SK-MEL-5 (cell line): ENCODE data around the gene SHH. TPM values are rescaled to one million over a fixed set of nuclear protein-coding genes. Genes with fewer than 3 reads are reported as not detected.

Source experiments
- DNase-seq: peaks from one replicate; pipeline ENCODE4 v3.0.0-alpha.2; 2016; ENCODE audit warnings: low read depth, low spot score
- in situ Hi-C: cut with HindIII; loops from 2 replicates; pipeline ENCODE4 v1.10.0; 2016; ENCODE audit warnings: low sequenced_read_pairs, high pct_unique_total_duplicates, low pct_unique_long_range_greater_than_20kb
- total RNA-seq: library from RNA; depleted of rRNA; stranded (reverse); fragments of >200 nt; shearing (Covaris generic); gene quantifications from 2 replicates; pipeline ENCODE4 v1.2.3, GENCODE V29; 2014

SHH gene
- total RNA-seq, 1 experiment from 2014 or later, result 0.08 TPM

DNA sequence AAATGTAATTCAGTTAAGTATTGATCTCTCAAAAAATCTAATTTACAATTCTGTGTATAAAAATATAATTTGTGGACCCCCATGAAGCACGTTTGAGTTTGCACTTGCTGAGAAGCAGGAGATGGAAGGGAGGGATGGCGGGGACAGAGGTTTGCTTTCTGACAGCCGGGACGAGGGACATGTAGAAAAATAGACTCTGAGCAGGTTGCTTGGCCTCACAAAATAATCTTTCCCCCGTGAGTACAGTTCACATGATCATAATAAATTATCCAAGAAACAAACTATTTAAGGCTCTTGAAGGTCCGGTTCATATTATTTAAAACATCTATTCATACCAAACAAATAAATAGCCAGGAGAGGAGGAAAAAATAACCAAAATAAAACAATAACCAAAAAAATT lies 10.0 kb downstream of the SHH start:
- in situ Hi-C loops, result no loop called here

DNA sequence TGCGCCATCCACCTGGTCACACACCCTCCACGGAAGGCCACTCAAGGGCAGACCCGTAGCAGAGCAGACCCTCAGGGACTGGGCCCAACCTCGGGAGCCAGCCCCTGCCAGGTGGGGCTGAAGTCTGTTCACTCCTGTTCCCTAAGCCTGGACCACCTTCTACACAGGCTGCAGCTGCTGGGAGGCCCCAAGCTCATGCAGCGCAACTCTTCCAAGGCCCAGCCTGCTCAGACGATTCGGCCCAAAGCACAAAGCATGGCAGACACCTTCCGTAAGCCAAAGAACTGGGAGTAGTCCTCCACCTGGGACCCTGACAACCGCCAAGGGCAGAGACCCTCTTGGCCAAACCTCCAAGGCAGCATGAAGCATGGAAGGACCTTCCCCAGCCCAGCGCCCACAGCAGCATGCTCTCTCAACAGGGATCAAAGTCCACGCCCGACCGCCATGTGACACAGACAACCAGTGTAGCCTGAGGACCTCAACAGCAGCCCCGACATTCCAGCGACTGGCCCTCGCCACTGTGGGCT lies 11.5 kb downstream of the SHH start:
- in situ Hi-C loops, result no loop called here
- DNase-seq, result no peak

More for the DNA sequence above, 10.0 kb downstream of the SHH start:
- no peak for DNase-seq

DNA sequence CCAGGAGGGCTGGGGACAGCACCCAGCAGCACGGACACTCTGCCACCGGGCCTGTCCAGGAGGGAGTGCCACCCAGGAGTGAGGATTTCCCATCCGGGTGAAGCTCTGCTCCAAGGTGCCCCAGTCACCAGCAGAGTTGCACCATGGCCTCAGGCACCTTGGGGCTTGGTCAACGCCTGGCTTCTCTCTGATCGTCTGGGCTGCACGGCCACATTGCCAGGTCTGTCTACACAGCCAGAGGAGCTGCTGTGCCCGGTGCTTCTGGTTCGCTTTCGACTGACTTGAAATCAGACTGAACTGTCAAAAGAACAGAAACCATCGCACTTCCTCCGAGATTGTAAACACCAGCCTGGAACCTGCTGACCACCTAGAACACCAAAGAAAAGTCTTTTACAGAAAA lies 12.0 kb downstream of the SHH start:
- no peak for DNase-seq
- in situ Hi-C loops, result no loop called here

DNA sequence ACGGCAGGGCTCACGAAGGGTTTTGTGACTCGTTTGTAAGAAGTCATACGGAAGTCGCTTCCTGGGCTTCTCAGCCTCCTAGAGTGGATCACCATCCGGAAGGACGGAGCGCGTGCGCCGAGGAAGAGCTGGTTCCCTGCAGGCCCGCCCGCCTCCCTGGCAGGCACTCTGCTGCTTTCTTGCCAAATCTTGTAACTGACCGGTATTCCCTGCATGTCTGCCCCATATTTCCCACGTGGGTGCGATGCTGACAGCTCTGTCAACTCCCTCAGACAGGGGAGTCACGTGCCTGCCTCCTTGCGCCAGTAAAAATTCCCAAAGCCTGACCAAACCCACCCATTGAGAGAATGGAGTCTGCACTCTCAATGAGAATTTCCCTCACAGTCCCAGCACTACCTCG lies 12.7 kb downstream of the SHH start:
- no peak for DNase-seq
- in situ Hi-C loops, result no loop called here

DNA sequence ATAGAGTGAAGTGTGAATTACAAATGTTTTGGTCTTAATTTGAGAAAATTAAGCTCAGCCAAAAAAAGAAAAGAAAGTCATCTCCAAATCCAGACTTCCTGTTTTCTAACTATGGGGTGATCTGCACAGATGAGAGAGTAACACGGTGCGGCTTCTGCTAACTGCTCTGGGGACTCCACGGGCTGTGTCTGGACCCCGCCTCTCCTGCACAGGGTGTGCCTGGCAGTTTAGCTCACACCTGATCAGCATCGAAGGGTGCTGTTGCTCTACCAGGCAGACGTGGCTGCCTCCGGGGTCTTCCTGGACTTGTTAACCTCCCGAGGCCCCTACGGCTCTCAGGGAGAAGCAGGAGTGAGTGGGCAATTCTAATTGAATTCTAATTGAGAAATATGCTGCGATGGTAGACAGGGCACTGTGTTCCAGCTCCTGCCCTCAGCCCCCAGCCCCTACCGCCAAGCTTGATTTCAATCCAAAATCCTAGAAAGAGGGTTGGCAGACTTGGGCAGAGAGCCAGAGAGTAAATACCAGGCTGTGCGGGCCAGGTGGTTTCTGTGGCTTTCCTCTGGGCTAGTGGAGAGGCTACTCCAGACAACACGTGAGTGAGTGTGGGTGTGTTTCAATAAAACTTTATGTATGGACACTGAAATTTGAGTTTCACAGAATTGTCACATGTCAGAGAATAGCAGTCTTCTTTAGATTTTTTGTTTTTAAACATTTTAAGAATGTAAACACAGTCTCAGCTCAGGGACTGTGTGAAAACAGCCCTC lies 13.4 kb downstream of the SHH start:
- no peak for DNase-seq
- in situ Hi-C loops, result no loop called here

DNA sequence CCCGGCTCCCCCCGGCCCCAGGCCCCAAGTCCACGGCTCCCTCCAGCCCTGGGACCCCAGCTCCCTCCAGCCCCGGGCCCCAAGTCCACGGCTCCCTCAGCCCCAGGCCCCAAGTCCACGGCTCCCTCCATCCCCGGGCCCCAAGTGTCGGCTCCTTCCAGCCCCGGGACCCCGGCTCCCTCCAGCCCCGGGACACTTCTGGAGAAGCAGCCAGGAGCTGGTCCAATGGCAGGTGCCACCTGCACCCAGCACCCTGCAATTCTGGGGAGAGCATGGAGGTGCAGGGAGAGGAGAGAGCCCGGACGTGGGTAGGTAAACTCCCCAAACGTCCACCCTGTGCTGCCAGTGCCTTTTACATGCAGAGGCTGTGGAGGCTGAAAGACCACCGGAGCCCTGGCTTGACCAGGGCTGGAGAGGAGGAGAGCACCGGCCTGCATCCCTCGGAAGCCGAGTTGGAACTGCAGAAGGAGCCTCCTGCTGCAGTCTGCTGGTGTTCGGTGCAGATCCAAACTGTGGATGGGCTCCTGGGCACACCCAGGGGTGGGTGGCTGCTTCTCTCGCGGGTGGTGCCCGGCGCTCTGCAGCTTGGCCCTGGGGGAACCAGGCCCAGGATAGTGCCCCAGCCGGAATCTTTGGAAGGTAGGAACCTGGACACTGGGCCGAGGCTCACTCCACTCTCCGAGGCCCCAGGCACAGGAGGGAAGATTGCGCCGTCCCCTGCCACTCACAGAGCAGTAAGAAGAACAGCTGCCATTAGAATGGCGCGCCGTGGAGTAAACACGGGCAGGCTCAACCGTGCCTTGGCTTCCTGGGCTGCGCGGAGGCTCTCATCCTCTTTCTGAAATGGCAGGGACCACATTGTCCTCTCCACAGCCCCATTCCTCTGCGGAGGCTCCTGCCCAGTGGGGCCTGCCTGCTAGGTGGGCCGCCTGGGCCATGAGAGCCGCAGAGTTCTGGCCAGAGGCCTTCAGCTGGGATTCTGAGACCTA lies 14.7 kb downstream of the SHH start:
- DNase-seq, result no peak
- in situ Hi-C loops, result no loop called here

DNA sequence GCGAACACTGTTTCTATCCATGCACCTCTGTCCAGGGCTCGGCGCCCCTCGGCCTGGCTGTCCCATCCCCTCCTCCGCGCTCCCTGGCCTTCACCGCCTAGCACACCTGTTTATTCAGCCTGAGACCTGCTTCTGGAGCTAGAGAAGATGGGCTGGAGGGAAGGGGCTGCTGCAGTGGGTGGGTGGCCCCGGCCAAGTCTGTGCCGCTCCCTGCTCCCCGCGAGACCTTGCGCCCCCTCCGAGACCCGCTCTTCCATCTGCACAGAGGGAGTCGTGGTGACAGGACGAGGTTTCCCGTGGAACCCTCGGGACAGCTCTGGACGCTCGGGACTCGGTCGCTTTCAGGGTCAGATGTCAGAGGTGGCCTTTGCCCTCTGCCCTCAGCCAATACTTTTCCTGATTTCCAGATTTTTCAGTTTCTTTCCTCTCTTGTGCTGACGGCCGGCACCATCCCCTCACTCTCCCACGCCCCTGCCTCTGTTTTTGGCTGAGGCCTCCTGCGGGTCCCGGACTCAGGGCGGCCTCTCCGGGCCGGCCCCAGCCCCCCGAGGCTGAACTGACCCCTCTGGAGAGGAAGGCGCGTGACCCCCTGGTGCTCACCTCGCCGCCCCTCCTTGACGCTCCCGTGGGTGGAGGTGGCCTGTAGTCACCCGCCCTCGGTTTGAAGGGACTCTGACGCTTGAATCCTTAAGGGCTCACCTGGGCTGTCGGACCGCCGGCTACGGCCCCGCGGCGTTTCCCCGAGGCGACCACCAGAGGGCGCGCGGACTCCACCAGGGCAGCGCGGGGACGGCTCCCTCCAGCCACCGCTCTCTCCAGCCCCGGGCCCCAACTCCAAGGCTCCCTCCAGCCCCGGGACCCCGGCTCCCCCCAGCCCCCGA lies 15.6 kb downstream of the SHH start:
- in situ Hi-C loops, result no loop called here
- peak; percentile 35 for DNase-seq

DNA sequence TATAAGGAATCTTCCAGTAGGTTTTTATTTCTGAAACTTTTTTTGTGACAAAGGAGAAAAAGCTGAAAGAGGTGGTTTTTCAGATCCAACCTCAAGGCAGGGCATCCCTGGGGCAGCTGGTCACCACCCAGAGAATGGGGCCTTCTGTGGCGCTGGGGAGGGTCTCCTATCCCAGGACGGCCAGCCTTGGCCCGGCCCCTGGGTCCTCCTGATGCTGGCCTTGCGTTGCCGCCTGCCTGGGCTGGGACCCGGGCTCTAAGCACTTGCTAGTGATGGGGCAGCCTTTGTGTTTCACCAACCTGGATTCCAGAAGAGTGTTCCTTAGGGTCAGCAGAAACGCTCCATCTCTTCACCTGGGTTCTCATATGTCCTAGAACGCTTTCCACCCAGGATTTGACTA lies 16.3 kb downstream of the SHH start:
- no peak for DNase-seq
- in situ Hi-C loops, result no loop called here

DNA sequence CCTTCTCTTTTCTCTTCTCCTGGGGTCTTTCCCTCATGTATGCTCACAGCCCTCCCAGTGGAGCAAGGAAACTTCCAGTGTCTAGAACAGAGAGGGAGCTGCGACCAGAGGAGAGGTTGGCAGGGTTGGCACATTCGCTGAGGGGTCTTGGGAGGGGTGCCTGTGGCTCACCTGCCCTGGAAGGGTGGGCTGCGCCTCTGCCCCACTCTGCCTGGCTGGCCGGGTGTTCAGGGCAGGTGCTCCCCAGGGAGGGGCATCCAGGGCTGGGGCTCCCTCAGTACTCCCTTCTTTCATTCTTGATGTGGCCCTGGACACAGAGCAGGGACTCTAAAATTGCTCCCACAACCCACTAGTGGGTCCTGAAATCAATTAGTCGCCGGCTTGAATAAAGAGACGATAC lies 16.9 kb downstream of the SHH start:
- in situ Hi-C loops, result no loop called here
- DNase-seq, result no peak

DNA sequence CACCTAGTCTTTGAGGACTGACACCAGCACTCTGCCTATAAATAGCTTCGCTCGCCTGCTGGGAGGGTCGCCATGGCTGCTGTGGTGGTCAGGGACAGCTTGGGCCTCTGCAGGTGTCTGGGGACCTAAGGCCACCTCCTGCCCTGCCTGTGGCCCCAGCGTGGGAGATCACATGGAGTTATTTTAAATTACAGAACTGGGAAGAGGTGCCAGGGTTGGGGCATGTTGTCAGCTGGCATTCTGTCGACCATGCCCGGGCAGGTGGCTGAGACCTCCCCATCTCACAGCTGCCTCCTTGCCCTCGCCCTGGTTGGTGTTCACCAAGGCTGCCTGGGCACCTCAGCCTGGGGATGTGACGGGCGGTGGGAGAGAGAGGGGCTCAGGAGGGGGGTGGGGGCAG lies 18.1 kb downstream of the SHH start:
- DNase-seq, result no peak
- in situ Hi-C loops, result no loop called here

DNA sequence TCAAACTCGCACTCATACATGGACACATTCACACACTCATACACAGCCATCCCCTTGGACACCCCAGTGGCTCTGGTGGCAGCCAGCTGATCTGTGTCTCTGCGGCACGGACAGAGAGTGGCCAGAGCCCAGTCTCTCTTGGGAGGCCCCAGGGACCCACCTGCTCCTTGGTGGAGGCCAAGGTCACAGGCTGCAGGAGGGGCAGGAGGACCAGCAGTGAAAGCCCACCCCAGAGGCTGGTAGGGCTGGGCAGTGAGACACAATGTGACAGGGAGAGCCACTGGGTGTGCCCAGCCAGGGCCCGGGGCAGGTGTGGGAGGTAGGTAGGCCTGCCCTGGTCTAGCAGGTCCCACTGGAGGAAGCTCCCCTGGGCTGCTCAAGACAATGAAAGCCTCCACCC lies 18.5 kb downstream of the SHH start:
- DNase-seq, result no peak
- in situ Hi-C loops, result no loop called here

DNA sequence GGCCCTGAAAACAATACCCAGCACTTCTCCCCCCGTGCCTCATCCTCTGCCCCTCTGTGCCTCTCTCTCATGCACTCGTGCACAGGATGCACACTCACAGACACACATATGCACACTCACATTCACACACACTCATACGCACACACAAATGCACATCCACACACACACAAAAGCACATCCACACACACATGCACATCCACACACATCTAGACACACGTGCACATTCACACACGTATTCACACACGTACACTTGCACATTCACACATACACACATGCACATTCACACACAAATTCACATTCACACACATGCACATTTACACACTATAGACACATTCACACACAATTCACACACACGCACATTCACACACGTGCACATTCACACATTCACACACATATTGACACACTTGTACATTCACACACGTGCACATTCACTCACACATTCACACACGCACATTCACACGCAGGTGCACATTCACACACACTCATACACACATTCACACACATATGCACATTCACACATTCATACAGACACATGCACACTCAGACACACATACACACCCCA lies 19.2 kb downstream of the SHH start:
- in situ Hi-C loops, result no loop called here
- no peak for DNase-seq

DNA sequence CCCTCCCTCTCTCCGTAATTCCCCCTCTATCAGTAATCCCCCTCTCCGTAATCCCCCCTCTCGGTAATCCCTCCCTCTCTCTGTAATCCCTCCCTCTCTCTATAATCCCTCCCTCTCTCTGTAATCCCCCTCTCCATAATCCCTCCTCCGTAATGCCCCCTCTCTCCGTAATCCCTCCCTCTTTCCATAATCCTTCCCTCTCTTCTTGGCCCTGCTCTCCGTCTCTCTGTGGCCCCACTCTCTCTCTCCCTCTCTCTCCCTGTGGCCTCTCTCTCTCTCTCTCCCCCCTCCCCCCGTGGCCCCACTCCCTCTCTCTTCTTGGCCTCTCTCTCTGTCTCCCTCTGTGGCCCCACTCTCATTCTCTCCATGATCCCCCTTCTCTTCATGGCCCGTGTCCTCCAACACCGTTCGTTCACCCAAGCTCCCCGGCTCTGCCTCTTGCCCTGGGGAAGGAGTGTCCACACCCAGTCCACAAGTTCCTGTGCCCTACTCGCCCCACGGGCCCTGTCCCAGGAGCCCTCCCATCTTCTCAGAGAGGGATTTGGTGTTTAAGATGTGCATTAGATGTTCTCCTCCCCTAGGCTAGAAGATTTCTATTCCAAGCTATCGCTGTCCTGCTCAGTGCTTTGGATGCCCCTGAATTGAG lies 19.8 kb downstream of the SHH start:
- in situ Hi-C loops, result no loop called here
- no peak for DNase-seq

DNA sequence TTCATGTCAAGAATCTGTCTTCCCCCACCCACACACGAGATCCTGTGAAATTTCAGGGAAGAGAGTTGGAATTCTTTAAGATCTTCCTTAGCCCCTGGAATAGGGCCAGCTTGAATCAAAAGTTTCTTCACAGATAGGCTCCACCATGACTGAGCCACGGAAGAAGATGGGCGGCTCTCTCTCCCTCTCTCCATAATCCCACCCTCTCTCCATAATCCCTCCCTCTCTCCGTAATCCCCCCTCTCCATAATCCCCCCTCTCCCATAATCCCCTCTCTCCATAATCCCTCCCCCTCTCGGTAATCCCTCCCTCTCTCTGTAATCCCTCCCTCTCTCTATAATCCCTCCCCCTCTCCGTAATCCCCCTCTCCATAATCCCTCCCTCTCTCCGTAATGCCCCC lies 20.4 kb downstream of the SHH start:
- peak; percentile 14 for DNase-seq
- in situ Hi-C loops, result no loop called here

DNA sequence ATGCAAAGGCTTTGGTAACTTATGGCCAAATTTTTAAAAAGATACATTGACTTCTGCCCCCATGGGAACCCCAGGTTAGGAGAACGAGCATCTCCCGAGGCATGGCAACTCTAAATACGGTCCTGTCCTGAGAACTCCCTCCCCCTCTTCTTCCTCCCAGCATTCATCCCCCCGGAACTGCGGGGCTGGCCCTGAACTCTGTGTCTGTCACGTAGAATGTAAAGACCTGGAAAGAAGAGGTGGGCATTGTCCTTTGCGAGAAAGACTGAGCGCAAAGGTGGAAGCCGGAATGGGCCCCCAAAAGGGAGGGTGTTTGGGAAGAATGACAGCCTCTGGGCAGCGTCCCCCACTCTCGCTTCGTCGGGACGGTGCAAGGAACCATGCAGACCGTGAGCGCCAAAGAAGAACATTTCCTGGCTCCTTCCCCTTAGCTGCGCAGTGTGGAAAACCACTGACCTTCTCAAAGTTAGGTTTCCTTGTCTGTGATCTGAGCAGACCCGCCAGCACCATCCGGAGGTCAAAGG lies 21.0 kb downstream of the SHH start:
- in situ Hi-C loops, result no loop called here
- no peak for DNase-seq

DNA sequence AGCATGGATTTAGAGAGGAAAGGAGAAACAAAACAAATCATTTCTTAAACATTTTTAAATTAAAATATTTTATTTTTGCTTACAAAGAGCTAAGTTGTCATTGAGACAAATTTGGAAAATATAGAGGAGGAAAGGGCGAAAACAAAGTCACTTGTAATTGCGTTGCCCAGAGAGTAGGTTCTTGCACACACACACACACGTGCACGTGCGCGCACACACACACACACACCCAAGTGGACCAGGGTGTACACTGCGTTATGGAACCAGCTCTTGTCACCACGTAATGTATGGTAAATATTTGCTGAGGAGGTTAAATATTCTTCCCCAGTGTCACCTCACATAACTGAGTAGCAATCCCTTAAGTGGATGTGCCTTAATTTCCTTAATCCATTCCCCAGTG lies 21.6 kb downstream of the SHH start:
- in situ Hi-C loops, result no loop called here
- no peak for DNase-seq
